ACHN (cell line): ENCODE results near the gene PTPRM.

Experiments used
- DNase-seq: peaks from one replicate; pipeline ENCODE4 v3.0.0-alpha.2; 2015
- in situ Hi-C: cut with HindIII; loops from 2 replicates; pipeline ENCODE4 v1.10.0; 2017; ENCODE audit warnings: low sequenced_read_pairs, low pct_ligation_motif_present, low pct_unique_long_range_greater_than_20kb

Gene PTPRM

GRCh38 chr18:7566567-7567473 lies at the start of gene PTPRM:
Gene PTPRM, plus strand, starts transcription at chr18:7567316. Its CDS starts 503 bp downstream, at chr18:7567819.
- DNase-seq = peak; percentile 67
- in situ Hi-C loops = no loop called here

GRCh38 chr18:7517852-7518251 lies 49.3 kb upstream of the PTPRM start:
- in situ Hi-C loops = no loop called here
- no peak for DNase-seq

GRCh38 chr18:7520200-7520785 lies 46.8 kb upstream of the PTPRM start:
- in situ Hi-C loops = no loop called here
- DNase-seq = no peak

GRCh38 chr18:7521226-7521856 lies 45.8 kb upstream of the PTPRM start:
- in situ Hi-C loops = no loop called here
- no peak for DNase-seq

GRCh38 chr18:7523772-7524171 lies 43.3 kb upstream of the PTPRM start:
- in situ Hi-C loops = no loop called here
- DNase-seq = no peak

GRCh38 chr18:7524786-7525185 lies 42.3 kb upstream of the PTPRM start:
- DNase-seq = no peak
- in situ Hi-C loops = no loop called here

- in situ Hi-C loops = no loop called here
- no peak for DNase-seq
These were observed 34.2 kb upstream of the PTPRM start for GRCh38 chr18:7532942-7533341.

- in situ Hi-C loops = no loop called here
- DNase-seq = no peak
These were observed 31.5 kb upstream of the PTPRM start for GRCh38 chr18:7535436-7536205.

- DNase-seq = no peak
- in situ Hi-C loops = no loop called here
These were observed 30.0 kb upstream of the PTPRM start for GRCh38 chr18:7537145-7537544.

- in situ Hi-C loops = no loop called here
- no peak for DNase-seq
These were observed 25.3 kb upstream of the PTPRM start for GRCh38 chr18:7541835-7542234.

GRCh38 chr18:7544686-7545085 lies 22.4 kb upstream of the PTPRM start:
- in situ Hi-C loops = no loop called here
- no peak for DNase-seq

GRCh38 chr18:7545734-7546133 lies 21.4 kb upstream of the PTPRM start:
- no peak for DNase-seq

GRCh38 chr18:7548221-7548620 lies 18.9 kb upstream of the PTPRM start:
- in situ Hi-C loops = no loop called here

More at GRCh38 chr18:7545734-7546133, 21.4 kb upstream of the PTPRM start:
- in situ Hi-C loops = no loop called here

GRCh38 chr18:7548721-7549120 lies 18.4 kb upstream of the PTPRM start:
- no peak for DNase-seq
- in situ Hi-C loops = no loop called here

More at GRCh38 chr18:7548221-7548620, 18.9 kb upstream of the PTPRM start:
- no peak for DNase-seq

GRCh38 chr18:7557973-7558372 lies 9.1 kb upstream of the PTPRM start:
- DNase-seq = no peak
- in situ Hi-C loops = no loop called here

GRCh38 chr18:7558769-7559168 lies 8.3 kb upstream of the PTPRM start:
- DNase-seq = no peak
- in situ Hi-C loops = no loop called here

GRCh38 chr18:7559709-7560319 lies 7.3 kb upstream of the PTPRM start:
- no peak for DNase-seq
- in situ Hi-C loops = no loop called here

GRCh38 chr18:7561909-7562460 lies 5.1 kb upstream of the PTPRM start:
- no peak for DNase-seq
- in situ Hi-C loops = no loop called here
